GM18502 (cell line): Measurements from ENCODE around the gene C12orf54.
A peak's percentile ranks its signal among the peaks of the same experiment; 100 is the strongest.
"Not testable (repeated sequence)": the region's sequence is repeated elsewhere in the genome, so short reads cannot be mapped to it uniquely, and the experiment has no call there.

ENCODE experiments used
- ATAC-seq: cut with Tn5 transposase; IDR thresholded peaks from one replicate; pipeline ENCODE4 v1.9.1; 2021; ENCODE audit warnings: mild to moderate bottlenecking; ENCODE audit not compliant: unreplicated experiment, poor library complexity

The C12orf54 gene

DNA sequence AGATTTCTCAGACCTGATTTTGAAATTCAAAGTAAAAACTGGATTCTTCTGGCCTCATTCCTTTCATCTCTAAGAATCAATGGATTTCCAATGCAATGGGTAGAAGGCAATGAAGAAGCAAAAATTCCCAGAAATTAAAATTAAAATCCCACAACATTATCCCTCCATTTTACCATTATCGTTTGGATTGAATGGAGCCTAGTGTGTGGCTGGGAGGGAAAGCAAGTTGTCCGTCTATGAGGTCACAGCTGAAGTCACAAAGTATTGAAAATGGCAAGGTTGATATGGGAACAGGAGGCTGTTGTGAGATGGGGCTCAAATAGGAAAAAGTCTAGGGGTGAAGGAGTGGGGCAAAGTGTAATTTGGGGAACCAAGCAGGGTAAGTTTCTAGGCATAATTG is at the start of gene C12orf54:
Gene C12orf54, plus strand, starts transcription at position 301 of the 400 bp plus-strand sequence. CDS start 799 bp downstream, outside the sequence.
- no peak for ATAC-seq

DNA sequence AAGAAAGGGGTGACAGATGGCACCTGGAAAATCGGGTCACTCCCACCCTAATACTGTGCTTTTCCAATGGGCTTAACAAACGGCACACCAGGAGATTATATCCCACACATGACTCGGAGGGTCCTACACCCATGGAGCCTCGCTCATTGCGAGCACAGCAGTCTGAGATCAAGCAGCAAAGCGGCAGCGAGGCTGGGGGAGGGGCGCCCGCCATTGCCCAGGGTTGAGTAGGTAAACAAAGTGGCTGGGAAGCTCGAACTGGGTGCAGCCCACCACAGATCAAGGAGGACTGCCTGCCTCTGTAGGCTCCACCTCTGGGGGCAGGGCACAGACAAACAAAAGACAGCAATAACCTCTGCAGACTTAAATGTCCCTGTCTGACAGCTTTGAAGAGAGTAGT is 48.3 kb upstream of the C12orf54 start:
- ATAC-seq: not testable (repeated sequence)

DNA sequence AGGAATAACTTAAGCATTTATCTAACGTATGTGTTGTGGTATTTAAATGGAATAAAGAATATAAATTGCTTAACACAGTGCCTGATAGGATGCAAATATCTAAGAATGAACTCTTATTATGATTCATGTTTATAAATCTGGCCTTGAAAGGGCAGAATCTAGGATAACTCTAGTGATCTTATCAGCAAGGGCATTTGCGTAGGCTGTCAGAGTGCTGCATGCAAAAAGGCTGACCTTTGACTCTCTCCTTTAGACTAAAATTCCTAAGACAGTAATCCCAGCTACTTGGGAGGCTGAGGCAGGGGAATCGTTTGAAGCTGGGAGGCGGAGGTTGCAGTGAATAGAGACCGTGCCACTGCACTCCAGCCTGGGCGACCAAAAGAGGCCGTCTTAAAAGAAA is 41.2 kb upstream of the C12orf54 start:
- no peak for ATAC-seq

DNA sequence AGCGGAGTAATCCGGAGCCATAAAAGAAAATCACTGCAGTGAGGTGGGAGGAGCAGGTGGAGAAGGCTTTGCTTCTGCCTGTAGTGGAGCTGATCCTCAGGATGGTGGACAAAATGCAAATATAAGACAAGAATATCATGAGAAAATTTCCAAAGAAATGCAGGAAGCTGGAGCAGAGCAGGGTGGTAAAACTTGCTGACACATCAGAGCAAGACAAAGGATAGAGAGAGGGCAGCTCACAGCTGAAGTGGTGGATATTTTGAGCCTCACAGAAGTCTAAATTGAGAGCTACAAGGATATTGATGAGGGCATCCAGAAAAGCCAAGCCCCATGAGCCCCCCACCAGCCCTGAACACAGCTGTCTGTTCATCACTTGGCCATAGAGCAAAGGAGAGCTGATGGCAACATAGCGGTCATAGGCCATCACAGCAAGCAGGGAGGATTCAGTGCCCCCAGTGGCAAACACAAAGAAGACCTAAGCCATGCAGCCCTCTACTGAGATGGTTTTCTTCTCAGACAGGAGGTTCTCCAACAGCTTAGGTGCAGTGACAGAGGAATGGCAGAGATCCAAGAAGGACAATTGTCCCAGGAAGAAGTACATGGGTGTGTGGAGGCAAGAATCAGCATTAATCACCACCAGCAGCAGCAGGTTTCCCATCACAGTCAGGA is 40.0 kb upstream of the C12orf54 start:
- ATAC-seq: no peak

DNA sequence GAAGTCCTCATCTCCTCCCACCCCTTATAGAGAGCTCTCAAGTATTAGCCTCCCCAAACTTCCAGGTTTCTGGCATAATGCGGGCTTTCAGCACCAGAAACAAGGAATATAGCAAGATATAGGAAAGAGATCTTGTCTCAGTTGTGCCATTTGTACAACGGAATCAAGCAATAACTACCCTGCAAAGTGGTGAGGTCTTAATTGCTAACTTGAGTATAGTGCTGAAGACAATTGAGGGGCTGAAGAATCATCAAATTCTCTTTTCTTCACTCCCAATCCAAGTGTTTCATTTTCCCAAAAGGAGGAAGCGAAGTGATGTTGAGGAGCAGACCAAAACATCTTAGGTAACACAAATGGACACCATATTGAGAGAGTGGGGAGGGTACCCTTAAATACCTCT is 36.8 kb upstream of the C12orf54 start:
- ATAC-seq: no peak

DNA sequence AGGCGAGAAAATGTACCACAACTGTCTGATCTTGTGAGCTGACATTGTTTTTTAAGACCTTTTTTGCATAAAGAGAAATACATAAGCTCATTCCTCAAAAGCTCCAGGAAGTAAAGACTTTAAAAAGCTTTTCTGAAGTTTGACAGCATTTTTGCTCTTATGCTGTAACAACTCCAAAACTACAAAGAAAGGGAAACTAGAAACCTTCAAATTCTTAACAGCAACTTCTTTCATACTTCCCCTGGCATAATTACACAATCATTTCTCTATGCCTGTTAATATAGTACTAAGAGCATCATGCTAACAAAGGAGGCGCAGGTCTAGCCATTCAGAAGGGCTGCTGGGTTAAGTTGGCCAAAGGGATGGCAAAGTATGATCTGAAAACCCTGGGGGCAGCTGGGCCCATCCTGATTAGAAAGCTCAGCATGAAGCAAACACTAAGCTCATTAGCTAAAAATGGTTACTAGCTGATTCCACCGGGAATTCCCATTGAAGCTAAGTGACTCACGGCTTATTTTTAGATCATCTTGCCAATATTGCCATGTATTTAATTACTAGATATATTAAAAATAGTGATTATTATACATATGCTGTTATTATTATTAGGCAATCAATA is 36.0 kb upstream of the C12orf54 start:
- no peak for ATAC-seq

- ATAC-seq: no peak
Observed at GRCh38 chr12:48447755-48448154, 34.5 kb upstream of the C12orf54 start.

GRCh38 chr12:48451372-48451771 is 30.9 kb upstream of the C12orf54 start:
- ATAC-seq: no peak

- ATAC-seq: not testable (repeated sequence)
Observed at GRCh38 chr12:48452961-48453360, 29.3 kb upstream of the C12orf54 start.

- ATAC-seq: no peak
Observed at GRCh38 chr12:48454667-48455066, 27.6 kb upstream of the C12orf54 start.

DNA sequence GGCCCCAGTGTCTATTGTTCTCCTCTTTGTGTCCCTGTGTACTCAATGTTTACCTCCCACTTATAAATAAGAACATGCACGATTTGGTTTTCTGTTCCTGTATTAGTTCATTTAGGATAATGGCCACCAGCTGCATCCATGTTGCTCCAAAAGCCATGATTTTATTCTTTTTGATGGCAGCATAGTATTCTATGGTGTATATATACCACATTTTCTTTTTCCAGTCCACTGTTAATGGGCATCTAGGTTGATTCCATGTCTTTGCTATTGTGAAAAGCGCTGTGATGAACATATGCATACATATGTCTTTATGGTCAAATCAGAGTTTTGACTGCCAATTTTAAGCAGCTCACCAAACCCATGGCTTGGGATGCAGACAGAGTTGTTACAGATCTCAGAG is 27.2 kb upstream of the C12orf54 start:
- ATAC-seq: no peak

DNA sequence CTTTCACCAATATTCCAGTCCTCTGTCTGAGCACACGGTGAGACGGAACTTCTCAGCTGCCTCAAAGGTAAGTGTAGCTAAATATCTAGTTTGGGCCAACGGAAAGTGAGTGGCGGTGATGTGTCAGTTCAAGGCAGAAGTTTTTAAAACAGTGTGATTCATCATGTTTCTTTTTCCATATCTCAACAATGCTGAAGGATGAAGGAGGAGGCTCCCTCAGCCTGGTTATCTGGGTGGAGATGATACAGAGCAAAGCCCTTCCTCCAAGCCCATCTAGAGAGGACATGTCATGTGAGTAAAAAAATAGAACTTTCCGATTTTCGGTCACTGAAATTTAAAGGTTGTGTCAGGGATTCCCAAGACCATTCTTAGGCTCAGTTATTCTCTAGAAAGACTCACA is 23.0 kb upstream of the C12orf54 start:
- ATAC-seq: no peak

- ATAC-seq: not testable (repeated sequence)
Observed at GRCh38 chr12:48469027-48469426, 13.3 kb upstream of the C12orf54 start.

DNA sequence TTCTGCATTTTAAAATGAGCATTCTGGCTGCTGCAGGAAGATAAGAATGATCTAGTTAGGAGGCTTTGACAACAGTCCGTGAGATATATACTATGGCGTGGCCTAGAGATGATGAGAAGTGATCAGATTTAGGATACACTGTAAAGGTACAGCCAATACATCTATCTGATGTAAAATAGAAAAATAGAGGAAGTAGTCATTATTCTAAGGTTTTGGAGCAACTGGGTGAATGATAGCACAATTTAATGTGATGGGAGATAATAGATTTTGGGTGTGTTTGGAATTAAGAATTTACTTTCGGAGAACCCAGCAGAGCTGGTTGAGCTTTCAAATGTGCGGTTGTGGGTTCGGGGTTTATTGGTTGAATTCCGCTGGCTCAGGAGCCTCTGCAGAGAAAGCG is 10.0 kb upstream of the C12orf54 start, which contains the start of gene ANP32D:
Gene ANP32D, plus strand, starts transcription at position 301 of the 400 bp plus-strand sequence. CDS start 106 bp downstream, outside the sequence.
- ATAC-seq: no peak

DNA sequence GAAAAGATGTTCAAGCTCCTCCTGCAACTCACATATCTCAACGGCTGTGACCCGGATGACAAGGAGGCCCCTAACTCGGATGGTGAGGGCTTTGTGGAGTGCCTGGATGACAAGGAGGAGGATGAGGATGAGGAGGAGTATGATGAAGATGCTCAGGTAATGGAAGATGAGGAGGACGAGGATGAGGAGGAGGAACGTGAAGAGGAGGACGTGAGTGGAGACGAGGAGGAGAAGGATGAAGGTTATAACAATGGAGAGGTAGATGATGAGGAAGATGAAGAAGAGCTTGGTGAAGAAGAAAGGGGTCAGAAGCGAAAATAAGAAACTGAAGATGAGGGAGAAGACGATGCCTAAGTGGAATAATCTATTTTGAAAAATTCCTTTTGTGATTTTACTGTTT is 9.2 kb upstream of the C12orf54 start:
- no peak for ATAC-seq

DNA sequence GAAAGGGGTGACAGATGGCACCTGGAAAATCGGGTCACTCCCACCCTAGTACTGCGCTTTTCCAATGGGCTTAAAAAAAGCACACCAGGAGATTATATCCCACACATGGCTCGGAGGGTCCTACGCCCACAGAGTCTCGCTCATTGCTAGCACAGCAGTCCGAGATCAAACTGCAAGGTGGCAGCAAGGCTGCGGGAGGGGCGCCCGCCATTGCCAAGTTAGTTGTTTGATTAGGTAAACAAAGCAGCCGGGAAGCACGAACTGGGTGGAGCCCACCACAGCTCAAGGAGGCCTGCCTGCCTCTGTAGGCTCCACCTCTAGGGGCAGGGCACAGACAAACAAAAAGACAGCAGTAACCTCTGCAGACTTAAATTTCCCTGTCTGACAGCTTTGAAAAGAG is 7.8 kb upstream of the C12orf54 start:
- ATAC-seq: not testable (repeated sequence)

DNA sequence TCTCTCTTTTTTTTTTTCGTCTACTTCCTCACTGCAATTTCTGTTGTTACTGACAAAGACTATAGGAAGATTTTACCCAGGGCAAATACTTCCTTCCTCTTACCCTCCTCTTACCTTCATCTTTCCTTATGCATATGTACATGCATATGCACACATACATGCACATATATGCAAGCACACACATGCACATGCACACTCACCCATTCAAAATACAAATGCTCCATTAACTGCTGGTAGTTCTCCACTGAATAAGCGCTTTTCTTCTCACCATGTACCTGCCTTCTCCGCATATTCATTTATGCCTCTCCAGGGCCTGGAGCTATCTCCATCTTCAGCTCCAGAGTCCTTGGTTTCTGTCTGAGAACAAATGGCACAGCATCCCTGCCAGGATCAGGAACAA is 632 bp downstream of the C12orf54 start:
- ATAC-seq: no peak

DNA sequence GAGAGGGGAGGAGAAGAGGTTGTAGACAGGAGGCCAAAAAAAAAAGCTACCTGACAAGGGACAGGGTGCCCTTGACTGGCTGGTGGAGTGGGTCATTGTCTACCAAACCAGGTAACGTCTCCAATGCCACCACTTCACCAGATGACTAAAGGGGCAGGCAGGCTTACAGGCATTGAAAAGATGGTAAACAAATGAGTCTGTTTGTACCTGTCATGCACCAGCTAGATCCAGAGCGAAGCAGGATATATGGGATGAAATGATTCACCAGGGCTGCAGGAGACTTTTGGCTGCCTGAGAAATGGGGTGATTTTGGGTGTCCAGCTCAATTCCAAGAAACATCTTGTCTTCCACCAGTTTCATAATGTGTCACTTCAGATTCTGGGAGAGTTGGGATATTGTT is 4.0 kb downstream of the C12orf54 start:
- ATAC-seq: no peak

- ATAC-seq: no peak
Observed at GRCh38 chr12:48486679-48487078, 4.4 kb downstream of the C12orf54 start.

DNA sequence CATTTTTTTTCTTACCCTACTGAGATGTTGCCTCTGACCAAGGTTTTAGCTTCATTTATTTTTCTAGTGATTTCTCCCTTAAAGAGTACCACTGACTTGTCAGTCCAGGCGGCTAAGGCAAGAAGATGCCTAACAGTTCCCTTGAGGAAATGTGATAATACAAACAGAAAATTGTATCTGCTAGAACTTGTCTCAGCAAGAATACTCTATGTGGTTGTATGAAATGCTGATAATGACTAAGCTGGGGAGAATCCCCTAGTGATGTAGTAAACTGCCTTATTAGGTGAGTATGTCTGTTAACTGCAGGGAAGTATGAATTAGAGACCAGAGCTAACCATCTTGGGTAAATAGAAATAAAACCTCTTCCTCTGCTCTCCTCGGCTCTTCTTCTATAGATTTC is 6.7 kb downstream of the C12orf54 start:
- ATAC-seq: peak; percentile 91

DNA sequence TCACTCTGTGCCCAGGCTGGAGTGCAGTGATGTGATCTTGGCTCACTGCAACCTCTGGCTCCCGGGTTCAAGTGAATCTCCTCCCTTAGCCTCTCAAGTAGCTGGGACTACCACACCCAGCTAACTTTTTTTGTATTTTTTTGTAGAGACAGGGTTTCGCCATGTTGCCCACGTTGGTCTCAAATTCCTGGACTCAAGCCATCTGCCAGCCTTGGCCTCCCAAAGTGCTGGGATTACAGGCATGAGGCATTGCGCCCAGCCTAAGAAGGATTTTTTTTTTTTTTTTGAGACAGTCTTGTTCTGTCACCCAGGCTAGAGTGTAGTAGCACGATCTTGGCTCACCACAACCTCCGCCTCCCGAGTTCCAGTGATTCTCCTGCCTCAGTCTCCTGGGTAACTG is 7.2 kb downstream of the C12orf54 start:
- ATAC-seq: not testable (repeated sequence)

DNA sequence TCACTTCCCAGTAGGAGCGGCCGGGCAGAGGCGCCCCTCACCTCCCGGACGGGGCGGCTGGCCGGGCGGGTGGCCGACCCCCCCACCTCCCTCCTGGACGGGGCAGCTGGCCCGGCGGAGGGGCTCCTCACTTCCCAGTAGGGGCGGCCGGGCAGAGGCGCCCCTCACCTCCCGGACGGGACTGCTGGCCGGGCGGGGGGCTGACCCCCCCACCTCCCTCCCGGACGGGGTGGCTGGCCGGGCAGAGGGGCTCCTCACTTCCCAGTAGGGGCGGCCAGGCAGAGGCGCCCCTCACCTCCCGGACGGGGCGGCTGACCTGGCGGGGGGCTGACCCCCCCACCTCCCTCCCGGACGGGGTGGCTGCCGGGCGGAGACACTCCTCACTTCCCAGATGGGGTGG is 18.0 kb downstream of the C12orf54 start:
- ATAC-seq: not testable (repeated sequence)
